Umbilical cord (tissue), 2 donors: ENCODE results near the gene SRD5A1. TPM values are rescaled to one million over a fixed set of nuclear protein-coding genes. Genes with fewer than 3 reads are reported as not detected.

Source experiments
- DNase-seq: peaks from one replicate; pipeline ENCODE4 v3.0.0-alpha.2; 2015; ENCODE audit warnings: low spot score
- total RNA-seq: library from RNA; depleted of rRNA; stranded (reverse); fragments of >200 nt; gene quantifications from one replicate; pipeline ENCODE4 v1.2.3, GENCODE V29; 2014; ENCODE audit warnings: low replicate concordance; ENCODE audit not compliant: insufficient read depth

SRD5A1 gene
- total RNA-seq, 1 donor from 2014 or later: 5.5 TPM

GRCh38 chr5:6684075-6684474 is 50.8 kb downstream of the SRD5A1 start:
- no peak for DNase-seq

- no peak for DNase-seq
Measured at GRCh38 chr5:6686501-6686900, 53.3 kb downstream of the SRD5A1 start.

- DNase-seq: peak; percentile 60
Measured at GRCh38 chr5:6686915-6687409, 53.7 kb downstream of the SRD5A1 start.

GRCh38 chr5:6687505-6687904 is 54.3 kb downstream of the SRD5A1 start:
- DNase-seq: no peak

GRCh38 chr5:6692906-6693305 is 59.7 kb downstream of the SRD5A1 start:
- no peak for DNase-seq

GRCh38 chr5:6698696-6699095 is 65.5 kb downstream of the SRD5A1 start:
- no peak for DNase-seq

- no peak for DNase-seq
Measured at GRCh38 chr5:6699357-6699756, 66.1 kb downstream of the SRD5A1 start.

- no peak for DNase-seq
Measured at GRCh38 chr5:6700074-6700684, 66.9 kb downstream of the SRD5A1 start.

GRCh38 chr5:6700685-6701355 is 67.6 kb downstream of the SRD5A1 start:
- DNase-seq: no peak

GRCh38 chr5:6701491-6701890 is 68.3 kb downstream of the SRD5A1 start:
- no peak for DNase-seq

- no peak for DNase-seq
Measured at GRCh38 chr5:6702633-6703032, 69.4 kb downstream of the SRD5A1 start.

- DNase-seq: no peak
Measured at GRCh38 chr5:6703806-6704205, 70.6 kb downstream of the SRD5A1 start.

GRCh38 chr5:6704361-6704851 is 71.2 kb downstream of the SRD5A1 start:
- DNase-seq: peak; percentile 79

GRCh38 chr5:6705088-6705487 is 71.8 kb downstream of the SRD5A1 start:
- no peak for DNase-seq

- no peak for DNase-seq
Measured at GRCh38 chr5:6705959-6706358, 72.7 kb downstream of the SRD5A1 start.

- no peak for DNase-seq
Measured at GRCh38 chr5:6707852-6708251, 74.6 kb downstream of the SRD5A1 start.

GRCh38 chr5:6708814-6709213 is 75.6 kb downstream of the SRD5A1 start:
- DNase-seq: no peak

- no peak for DNase-seq
Measured at GRCh38 chr5:6710070-6710469, 76.8 kb downstream of the SRD5A1 start.

GRCh38 chr5:6710551-6711318 is 77.5 kb downstream of the SRD5A1 start:
- DNase-seq: no peak

GRCh38 chr5:6711409-6712141 is 78.3 kb downstream of the SRD5A1 start:
- no peak for DNase-seq

- DNase-seq: peak; percentile 56
Measured at GRCh38 chr5:6712142-6712576, 78.9 kb downstream of the SRD5A1 start.
